RWPE1 (cell line): Measurements from ENCODE around the gene PDE4A.

ENCODE experiments used
- CTCF ChIA-PET: fragments of 350-600 bp; sonication (Branson Sonifier 250); formaldehyde crosslinking; extraction: SDS; loops from one replicate; lab custom pipeline; 2021; lab: Yijun Ruan, JAX
- POLR2A ChIA-PET: fragments of 400-600 bp; formaldehyde crosslinking; extraction: SDS; loops from one replicate; lab custom pipeline; 2020; ENCODE audit warnings: antibody characterized with exemption; ENCODE audit not compliant: low non-redundant PET; lab: Yijun Ruan, JAX
- DNase-seq: peaks from one replicate; pipeline ENCODE4 v3.0.0; 2012; ENCODE audit warnings: low spot score
- H3K27ac ChIP-seq: fragments of 450-650 bp; 2 replicates; pipeline ENCODE4 v1.5.1; 2017
- CTCF ChIP-seq: fragments of 450-650 bp; conservative IDR thresholded peaks from 2 replicates; pipeline ENCODE4 v1.5.1; 2017; ENCODE audit warnings: low read depth, mild to moderate bottlenecking

The PDE4A gene

GRCh38 chr19:10417541-10418234 lies 2.6 kb upstream of the PDE4A start:
- no peak for TF ChIP-seq CTCF
- POLR2A ChIA-PET, result no interaction called here
- H3K27ac ChIP-seq, result peak overlapping the region; percentile 8; the same call in 1 of the 2 replicates
- CTCF ChIA-PET, result interaction anchor here (0.6 to 3.3 kb wide), 16 partner anchors 8 to 495 kb away, joined by 3 to 32 read pairs (median 4); partner anchors contain the start of genes CDC37, ICAM5 and KRI1
- DNase-seq, result no peak

- peak overlapping the region; percentile 8; the same call in 1 of the 2 replicates for H3K27ac ChIP-seq
- no peak for TF ChIP-seq CTCF
- POLR2A ChIA-PET, result no interaction called here
- CTCF ChIA-PET, result interaction anchor here (0.6 to 3.3 kb wide), 5 partner anchors 13 to 277 kb away, joined by 3 to 32 read pairs (median 3); partner anchors contain the start of genes CDC37 and KRI1
- DNase-seq, result no peak
Measured at GRCh38 chr19:10418235-10418484, 2.2 kb upstream of the PDE4A start.

- peak overlapping the region; percentile 8; the same call in 1 of the 2 replicates for H3K27ac ChIP-seq
- ChIA-PET POLR2A (no interaction called here), CTCF (interaction anchor here (0.6 to 3.3 kb wide), 4 partner anchors 14 to 277 kb away, joined by 3 to 32 read pairs (median 4); partner anchors contain the start of gene CDC37)
- no peak for TF ChIP-seq CTCF
- no peak for DNase-seq
Measured at GRCh38 chr19:10418485-10419199, 1.7 kb upstream of the PDE4A start.

GRCh38 chr19:10419200-10419645 lies 1.1 kb upstream of the PDE4A start:
- DNase-seq, result no peak
- no peak overlapping the region for H3K27ac ChIP-seq
- TF ChIP-seq CTCF, result no peak
- CTCF ChIA-PET, result no interaction called here
- POLR2A ChIA-PET, result no interaction called here

GRCh38 chr19:10419646-10420443 lies 493 bp upstream of the PDE4A start:
- no peak for DNase-seq
- ChIA-PET CTCF (interaction anchor here (0.6 to 1.7 kb wide), 3 partner anchors 18 to 87 kb away, joined by 3 to 4 read pairs (median 4); no protein-coding TSS in a partner anchor), POLR2A (no interaction called here)
- TF ChIP-seq CTCF, result no peak
- no peak overlapping the region for H3K27ac ChIP-seq
